Lung (tissue), 12 donors: Measurements from ENCODE around the gene MCU. TPM values are rescaled to one million over a fixed set of nuclear protein-coding genes. Genes with fewer than 3 reads are reported as not detected.
"Not testable (repeated sequence)": the region's sequence is repeated elsewhere in the genome, so short reads cannot be mapped to it uniquely, and the experiment has no call there.

Experiments used
- ATAC-seq: fragments of 200-7000 bp; cut with Tn5 transposase; one replicate; pipeline ENCODE4 v1.9.1; 2020; ENCODE audit warnings: moderate number of reproducible peaks; ENCODE audit not compliant: insufficient read depth, low FRiP score
- DNase-seq, 3 donors: peaks; one replicate each; pipeline ENCODE4 v3.0.0-alpha.2; 2013 to 2017
- H3K27ac ChIP-seq, 2 donors: one replicate each; pipeline ENCODE4 v1.5.1; 2013; ENCODE audit warnings: mild to moderate bottlenecking in 2 of 2, moderate library complexity in 2 of 2, control low read depth in 1 of 2, inconsistent platforms in 1 of 2, low read depth in 1 of 2, low read length in 1 of 2
- H3K27me3 ChIP-seq, 3 donors: one replicate each; pipeline ENCODE4 v1.5.1; 2013; ENCODE audit warnings: low read length in 2 of 3; ENCODE audit not compliant: control insufficient read depth in 3 of 3, insufficient read depth in 3 of 3
- H3K36me3 ChIP-seq, 4 donors: one replicate each; pipeline ENCODE4 v1.5.1; 2013; ENCODE audit warnings: low read length in 4 of 4, mild to moderate bottlenecking in 1 of 4, moderate library complexity in 1 of 4; ENCODE audit not compliant: control insufficient read depth in 4 of 4, insufficient read depth in 4 of 4
- H3K4me1 ChIP-seq, 5 donors: one replicate each; pipeline ENCODE4 v1.5.1; 2013; ENCODE audit warnings: low read length in 5 of 5, mild to moderate bottlenecking in 2 of 5, moderate library complexity in 1 of 5; ENCODE audit not compliant: control insufficient read depth in 5 of 5, insufficient read depth in 5 of 5
- H3K4me3 ChIP-seq: one replicate; pipeline ENCODE4 v1.5.1; 2013; ENCODE audit warnings: mild to moderate bottlenecking, control low read depth, moderate library complexity
- H3K9ac ChIP-seq, 2 donors: one replicate each; pipeline ENCODE4 v1.5.1; 2013; ENCODE audit warnings: low read length in 2 of 2, control low read depth in 1 of 2; ENCODE audit not compliant: insufficient read depth in 1 of 2
- H3K9me3 ChIP-seq, 4 donors: one replicate each; pipeline ENCODE4 v1.5.1; 2013; ENCODE audit warnings: low read length in 3 of 4, mild to moderate bottlenecking in 1 of 4, moderate library complexity in 1 of 4; ENCODE audit not compliant: control insufficient read depth in 4 of 4, insufficient read depth in 3 of 4
- WGBS, 2 donors: extraction: QIAGEN DNeasy Blood & Tissue Kit; methylation state at CpG; one replicate each; pipeline ENCODE4 v1.1.7; 2013; 5-methylcytosine and 5-hydroxymethylcytosine counted together
- polyA plus RNA-seq, 2 donors: library from polyadenylated mRNA; stranded (reverse); fragments of 200-250 nt; gene quantifications; one replicate each; pipeline ENCODE4 v1.2.1, GENCODE V29; 2013
- total RNA-seq, 2 donors: library from RNA; depleted of rRNA in 1 of 2; stranded (reverse); fragments of >200 nt in 1 of 2; gene quantifications; one replicate each; pipeline ENCODE4 v1.2.1, GENCODE V29; 2014 to 2021
- TF ChIP-seq, protein P1 (sequence below): IDR thresholded peaks from 2 replicates; pipeline ENCODE4 v1.5.1; 2012; ENCODE audit warnings: mild to moderate bottlenecking; ENCODE audit errors: control extremely low read depth, extremely low read depth
- donor health status: control.
- donor health status: control.
- donor health status: Bipolar disorder and iron deficiency.
- donor health status: healthy.
- donor health status: DM: yes; HTN: yes; CAD: no.

Gene MCU
- total and polyA plus RNA-seq, 4 donors, result 23.1 to 70.7 (median 29.0) TPM

DNA sequence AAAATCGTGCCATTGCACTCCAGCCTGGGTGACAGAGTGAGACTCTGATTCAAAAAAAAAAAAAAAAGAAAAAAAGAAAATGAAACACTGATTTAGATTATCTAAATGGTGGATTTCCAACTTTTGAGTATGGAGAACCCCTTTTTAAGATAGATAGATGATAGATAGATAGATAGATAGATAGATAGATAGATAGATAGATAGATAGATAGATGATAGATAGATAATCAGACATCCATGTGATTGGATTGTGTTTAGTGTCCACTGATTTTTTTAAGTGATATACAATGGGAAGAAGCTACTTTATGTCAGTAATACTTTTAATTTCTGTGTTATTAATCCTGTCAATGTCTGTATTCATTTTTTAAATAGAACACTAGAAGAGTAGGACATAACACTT lies 207.6 kb downstream of the MCU start:
- Histone ChIP-seq H3K9ac (no peak overlapping the region), H3K4me1 (no peaks in the 10 kb centered on the region), H3K4me3 (no peak overlapping the region), H3K27ac (no peak overlapping the region), H3K9me3 (no peaks in the 10 kb centered on the region), H3K27me3 (no peaks in the 10 kb centered on the region), H3K36me3 (no peaks in the 10 kb centered on the region)
- TF ChIP-seq, protein P1, sequence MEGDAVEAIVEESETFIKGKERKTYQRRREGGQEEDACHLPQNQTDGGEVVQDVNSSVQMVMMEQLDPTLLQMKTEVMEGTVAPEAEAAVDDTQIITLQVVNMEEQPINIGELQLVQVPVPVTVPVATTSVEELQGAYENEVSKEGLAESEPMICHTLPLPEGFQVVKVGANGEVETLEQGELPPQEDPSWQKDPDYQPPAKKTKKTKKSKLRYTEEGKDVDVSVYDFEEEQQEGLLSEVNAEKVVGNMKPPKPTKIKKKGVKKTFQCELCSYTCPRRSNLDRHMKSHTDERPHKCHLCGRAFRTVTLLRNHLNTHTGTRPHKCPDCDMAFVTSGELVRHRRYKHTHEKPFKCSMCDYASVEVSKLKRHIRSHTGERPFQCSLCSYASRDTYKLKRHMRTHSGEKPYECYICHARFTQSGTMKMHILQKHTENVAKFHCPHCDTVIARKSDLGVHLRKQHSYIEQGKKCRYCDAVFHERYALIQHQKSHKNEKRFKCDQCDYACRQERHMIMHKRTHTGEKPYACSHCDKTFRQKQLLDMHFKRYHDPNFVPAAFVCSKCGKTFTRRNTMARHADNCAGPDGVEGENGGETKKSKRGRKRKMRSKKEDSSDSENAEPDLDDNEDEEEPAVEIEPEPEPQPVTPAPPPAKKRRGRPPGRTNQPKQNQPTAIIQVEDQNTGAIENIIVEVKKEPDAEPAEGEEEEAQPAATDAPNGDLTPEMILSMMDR, result no peak
- no peak for ATAC-seq
- 92 to 93% methylated on average over 1 of the region's 1 CpG for WGBS, 2 donors
- no peak for DNase-seq

DNA sequence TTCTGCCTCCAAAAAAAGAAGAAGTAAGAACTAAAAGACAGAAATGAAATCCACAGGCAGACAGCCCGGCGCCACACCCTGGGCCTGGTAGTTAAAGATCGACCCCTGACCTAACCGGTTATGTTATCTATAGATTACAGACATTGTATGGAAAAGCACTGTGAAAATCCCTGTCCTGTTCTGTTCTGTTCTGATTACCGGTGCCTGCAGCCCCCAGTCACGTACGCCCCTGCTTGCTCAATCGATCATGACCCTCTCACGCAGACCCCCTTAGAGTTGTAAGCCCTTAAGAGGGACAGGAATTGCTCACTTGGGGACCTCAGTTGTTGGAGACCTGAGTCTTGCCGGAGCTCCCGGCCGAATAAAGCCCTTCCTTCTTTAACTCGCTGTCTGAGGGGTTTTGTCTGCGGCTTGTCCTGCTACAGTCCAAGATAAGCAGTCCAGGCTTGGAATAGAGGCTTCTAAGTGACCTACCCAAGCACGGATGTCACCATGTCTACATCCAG lies 212.1 kb downstream of the MCU start:
- H3K27ac ChIP-seq, H3K4me3 ChIP-seq, H3K27me3 ChIP-seq, H3K36me3 ChIP-seq, DNase-seq, ATAC-seq, H3K9me3 ChIP-seq, H3K9ac ChIP-seq, H3K4me1 ChIP-seq: not testable (repeated sequence)
- WGBS, 2 donors, result 89 to 91% methylated on average over 15 of the region's 15 CpGs

DNA sequence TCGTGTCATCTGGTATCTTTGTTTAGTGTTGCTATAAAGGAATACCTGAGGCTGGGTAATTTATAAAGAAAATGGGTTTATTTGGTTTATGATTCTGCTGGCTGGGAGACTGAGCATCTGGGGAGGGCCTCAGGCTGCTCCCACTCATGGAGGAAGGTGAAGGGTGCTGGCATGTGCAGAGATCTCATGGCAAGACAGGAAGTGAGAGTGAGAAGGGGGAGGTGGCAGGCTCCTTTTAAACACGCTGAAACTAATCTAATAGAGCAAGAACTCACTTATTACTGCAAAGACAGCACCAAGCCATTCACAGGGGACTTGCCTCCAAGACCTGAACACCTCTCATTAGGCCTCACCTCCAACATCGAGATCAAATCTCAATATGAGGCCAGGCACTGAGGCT lies 212.9 kb downstream of the MCU start:
- ATAC-seq (no peak), DNase-seq (no peak)
- WGBS, 2 donors, result 90 to 96% methylated on average over 3 of the region's 3 CpGs
- H3K27me3 ChIP-seq, result no peaks in the 10 kb centered on the region
- no peak overlapping the region for H3K27ac ChIP-seq
- H3K4me1 ChIP-seq, result no peaks in the 10 kb centered on the region
- H3K9me3 ChIP-seq, result no peaks in the 10 kb centered on the region
- H3K4me3 ChIP-seq, result no peak overlapping the region
- no peak overlapping the region for H3K9ac ChIP-seq
- no peaks in the 10 kb centered on the region for H3K36me3 ChIP-seq
- TF ChIP-seq, protein P1, result no peak

DNA sequence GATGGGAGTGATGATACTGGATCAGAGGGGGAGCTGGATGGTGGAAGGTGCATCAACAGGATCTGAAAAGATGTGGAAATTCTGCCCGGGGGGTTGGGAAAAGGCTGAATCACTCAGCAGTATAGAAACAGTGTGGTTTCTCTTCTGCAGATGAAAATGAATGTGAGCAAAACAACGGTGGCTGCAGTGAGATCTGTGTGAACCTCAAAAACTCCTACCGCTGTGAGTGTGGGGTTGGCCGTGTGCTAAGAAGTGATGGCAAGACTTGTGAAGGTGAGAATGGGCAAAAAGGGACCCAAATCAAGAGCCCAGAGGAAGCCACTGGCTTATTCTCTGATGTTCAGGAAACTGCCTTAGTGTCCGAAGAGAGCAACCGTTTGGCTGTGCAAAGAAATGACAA lies 214.5 kb downstream of the MCU start:
- H3K4me3 ChIP-seq, result no peak overlapping the region
- TF ChIP-seq, protein P1, result no peak
- no peak overlapping the region for H3K27ac ChIP-seq
- DNase-seq, result no peak
- H3K27me3 ChIP-seq, result no peaks in the 10 kb centered on the region
- no peaks in the 10 kb centered on the region for H3K9me3 ChIP-seq
- no peak for ATAC-seq
- H3K36me3 ChIP-seq, result no peaks in the 10 kb centered on the region
- H3K9ac ChIP-seq, result no peak overlapping the region
- H3K4me1 ChIP-seq, result no peaks in the 10 kb centered on the region
- 82 to 87% methylated on average over 6 of the region's 6 CpGs for WGBS, 2 donors
